HUES48 (cell line): ENCODE measurements around the gene MCM9.
"Not testable (repeated sequence)": the region's sequence is repeated elsewhere in the genome, so short reads cannot be mapped to it uniquely, and the experiment has no call there.

ENCODE experiments used
- H3K27ac ChIP-seq: one replicate; pipeline ENCODE4 v1.7.0; 2013; ENCODE audit warnings: low read depth, low read length, inconsistent platforms
- H3K27me3 ChIP-seq: 2 replicates; pipeline ENCODE4 v1.6.1; 2013; ENCODE audit warnings: mild to moderate bottlenecking, low read length; ENCODE audit not compliant: control insufficient read depth, insufficient read depth
- H3K36me3 ChIP-seq: 2 replicates; pipeline ENCODE4 v1.6.1; 2013; ENCODE audit warnings: low read length; ENCODE audit not compliant: control insufficient read depth, insufficient read depth
- H3K4me1 ChIP-seq: 2 replicates; pipeline ENCODE4 v1.6.1; 2013; ENCODE audit warnings: mild to moderate bottlenecking, low read length; ENCODE audit not compliant: control insufficient read depth, insufficient read depth
- H3K4me3 ChIP-seq: 2 replicates; pipeline ENCODE4 v1.5.1; 2013; ENCODE audit warnings: mild to moderate bottlenecking, low read depth, low read length
- H3K9ac ChIP-seq: 2 replicates; pipeline ENCODE4 v1.6.1; 2013; ENCODE audit warnings: mild to moderate bottlenecking, low read depth, low read length, moderate library complexity
- H3K9me3 ChIP-seq: 2 replicates; pipeline ENCODE4 v1.6.1; 2013; ENCODE audit warnings: low read length; ENCODE audit not compliant: control insufficient read depth, insufficient read depth

MCM9 gene

GRCh38 chr6:118800394-118801071 lies 134.4 kb downstream of the MCM9 start:
- Histone ChIP-seq H3K9me3 (peaks cover 8% of the 10 kb centered on the region), H3K4me1 (peaks cover 7% of the 10 kb centered on the region), H3K36me3 (no peaks in the 10 kb centered on the region), H3K4me3 (no peak overlapping the region), H3K27me3 (no peaks in the 10 kb centered on the region), H3K9ac (peak overlapping the region; percentile 18; the same call in 1 of the 2 replicates), H3K27ac (no peak overlapping the region)

DNA sequence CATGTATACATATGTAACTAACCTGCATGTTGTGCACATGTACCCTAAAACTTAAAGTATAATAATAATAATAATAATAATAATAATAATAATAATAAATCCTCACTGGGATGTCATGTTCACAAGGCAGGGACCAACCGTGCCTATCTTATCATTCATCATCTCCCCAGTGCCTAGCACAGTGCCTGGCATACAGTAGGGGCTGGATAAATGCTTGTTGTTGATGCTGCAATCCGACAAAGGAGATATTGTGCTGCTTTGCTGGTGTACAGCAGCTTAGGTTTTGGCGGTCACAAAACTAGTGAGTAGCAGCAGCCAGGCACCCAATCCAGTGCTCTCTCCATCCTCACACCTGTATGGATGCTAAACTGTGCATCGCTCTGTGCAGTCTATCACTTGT lies 135.1 kb downstream of the MCM9 start:
- H3K27me3 ChIP-seq, result no peaks in the 10 kb centered on the region
- no peak overlapping the region for H3K27ac ChIP-seq
- no peak overlapping the region for H3K4me3 ChIP-seq
- peaks cover 7% of the 10 kb centered on the region for H3K4me1 ChIP-seq
- H3K9ac ChIP-seq, result no peak overlapping the region
- H3K9me3 ChIP-seq, result peaks cover 10% of the 10 kb centered on the region
- no peaks in the 10 kb centered on the region for H3K36me3 ChIP-seq

GRCh38 chr6:118796548-118796947 lies 138.4 kb downstream of the MCM9 start:
- not testable (repeated sequence) for H3K9me3 ChIP-seq, H3K4me3 ChIP-seq, H3K9ac ChIP-seq, H3K27me3 ChIP-seq, H3K27ac ChIP-seq, H3K36me3 ChIP-seq, H3K4me1 ChIP-seq

- H3K27ac ChIP-seq, result no peak overlapping the region
- no peaks in the 10 kb centered on the region for H3K4me1 ChIP-seq
- H3K9ac ChIP-seq, result no peak overlapping the region
- no peaks in the 10 kb centered on the region for H3K36me3 ChIP-seq
- no peak overlapping the region for H3K4me3 ChIP-seq
- peaks cover 10% of the 10 kb centered on the region for H3K9me3 ChIP-seq
- no peaks in the 10 kb centered on the region for H3K27me3 ChIP-seq
These were observed 143.5 kb downstream of the MCM9 start for GRCh38 chr6:118791499-118791898.

- Histone ChIP-seq H3K9me3 (no peaks in the 10 kb centered on the region), H3K4me1 (no peaks in the 10 kb centered on the region; the same call in 1 of the 2 replicates), H3K27ac (no peak overlapping the region), H3K36me3 (no peaks in the 10 kb centered on the region), H3K27me3 (no peaks in the 10 kb centered on the region), H3K4me3 (no peak overlapping the region), H3K9ac (no peak overlapping the region)
These were observed 145.0 kb downstream of the MCM9 start for GRCh38 chr6:118789954-118790353.

- Histone ChIP-seq H3K4me1 (peaks cover 4% of the 10 kb centered on the region), H3K9me3 (no peaks in the 10 kb centered on the region), H3K9ac (no peak overlapping the region), H3K27ac (no peak overlapping the region), H3K27me3 (no peaks in the 10 kb centered on the region), H3K4me3 (no peak overlapping the region), H3K36me3 (no peaks in the 10 kb centered on the region)
These were observed 145.5 kb downstream of the MCM9 start for GRCh38 chr6:118789419-118789818.

- Histone ChIP-seq H3K9ac (no peak overlapping the region), H3K36me3 (no peaks in the 10 kb centered on the region), H3K4me3 (no peak overlapping the region), H3K9me3 (no peaks in the 10 kb centered on the region), H3K27me3 (no peaks in the 10 kb centered on the region), H3K4me1 (peaks cover 4% of the 10 kb centered on the region), H3K27ac (no peak overlapping the region)
These were observed 146.3 kb downstream of the MCM9 start for GRCh38 chr6:118788702-118789101.

- Histone ChIP-seq H3K4me1 (peaks cover 4% of the 10 kb centered on the region), H3K27ac (no peak overlapping the region), H3K4me3 (no peak overlapping the region), H3K9ac (no peak overlapping the region), H3K9me3 (no peaks in the 10 kb centered on the region), H3K27me3 (no peaks in the 10 kb centered on the region), H3K36me3 (no peaks in the 10 kb centered on the region)
These were observed 147.1 kb downstream of the MCM9 start for GRCh38 chr6:118787724-118788423.

DNA sequence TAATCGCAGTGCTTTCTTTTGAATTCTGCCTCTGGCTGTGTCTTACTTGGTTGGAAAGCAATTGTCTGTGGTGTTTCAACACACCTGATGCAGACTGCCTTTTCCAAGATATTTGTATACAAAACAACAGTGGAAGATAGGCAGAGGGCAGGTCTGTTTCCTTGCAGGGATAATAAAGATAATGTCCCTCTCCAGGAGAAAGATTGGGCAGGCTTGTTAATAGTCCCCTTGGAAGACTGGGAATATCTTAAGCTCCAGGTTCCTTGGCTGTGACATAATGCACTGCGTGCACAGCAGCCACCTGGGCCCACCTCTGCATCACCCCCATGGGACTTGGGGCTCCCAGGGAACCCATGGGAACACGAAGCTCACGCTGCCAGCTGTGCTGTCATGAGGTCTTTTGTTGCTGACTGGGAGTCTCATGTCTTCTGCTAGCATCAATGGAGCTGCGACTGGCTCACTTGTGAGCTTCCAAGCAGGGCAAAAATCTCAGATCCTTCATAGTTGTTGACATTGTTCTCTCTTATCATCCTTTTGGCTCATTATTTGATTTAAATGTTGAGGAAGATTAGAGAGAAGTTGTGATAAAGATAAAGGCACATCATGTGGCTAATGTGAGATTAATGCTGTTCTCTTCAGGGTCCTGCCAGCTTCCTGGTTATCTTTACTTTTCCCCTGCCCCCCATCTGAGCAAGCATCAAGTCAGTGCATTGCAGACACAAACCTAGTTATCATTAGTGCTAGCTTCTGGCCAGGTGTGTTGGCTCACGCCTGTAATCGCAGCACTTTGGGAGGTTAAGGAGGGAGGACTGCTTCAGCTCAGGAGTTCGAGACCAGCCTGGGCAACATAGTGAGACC lies 148.1 kb downstream of the MCM9 start:
- Histone ChIP-seq H3K4me1 (peaks cover 4% of the 10 kb centered on the region), H3K9ac (no peak overlapping the region), H3K9me3 (no peaks in the 10 kb centered on the region), H3K4me3 (no peak overlapping the region), H3K27me3 (no peaks in the 10 kb centered on the region), H3K36me3 (no peaks in the 10 kb centered on the region), H3K27ac (no peak overlapping the region)

GRCh38 chr6:118785601-118786000 lies 149.4 kb downstream of the MCM9 start:
- Histone ChIP-seq H3K36me3 (no peaks in the 10 kb centered on the region), H3K4me1 (peaks cover 4% of the 10 kb centered on the region), H3K4me3 (no peak overlapping the region), H3K27ac (no peak overlapping the region), H3K9me3 (no peaks in the 10 kb centered on the region), H3K9ac (no peak overlapping the region), H3K27me3 (no peaks in the 10 kb centered on the region)
